HCT116 (cell line): Measurements from ENCODE around the gene SRPX. TPM values are rescaled to one million over a fixed set of nuclear protein-coding genes. Genes with fewer than 3 reads are reported as not detected.

Experiments used
- ATAC-seq: fragments of 200-7000 bp; cut with Tn5 transposase; 2 replicates; pipeline ENCODE4 v1.9.1; 2020; ENCODE audit warnings: mild to moderate bottlenecking, moderate library complexity
- BruUV-seq: library from RNA; stranded (reverse); fragments of 400-500 nt; replicated peaks from 2 replicates; lab custom pipeline; 2021; lab: Mats Ljungman, UMichigan
- CTCF ChIA-PET: fragments of 300-600 bp; sonication (Branson Sonifier 250); formaldehyde crosslinking; loops from one replicate; lab custom pipeline; 2021; ENCODE audit warnings: antibody characterized with exemption; lab: Charles Lee
- POLR2A ChIA-PET: fragments of 300-600, 350-600 bp; sonication (Branson Sonifier 250); formaldehyde crosslinking; loops from one replicate; lab custom pipeline; 2021; ENCODE audit warnings: antibody characterized with exemption; lab: Charles Lee
- RAD21 ChIA-PET, 2 experiments: fragments of 300-600 bp; sonication (Branson Sonifier 250); formaldehyde crosslinking; loops; one replicate each; lab custom pipeline; 2023; ENCODE audit warnings: low total read pairs in 2 of 2; ENCODE audit not compliant: uncharacterized antibody in 2 of 2, unreplicated experiment in 2 of 2, low non-redundant PET in 1 of 2; lab: Charles Lee
- DNase-seq: peaks from one replicate; pipeline ENCODE4 v3.0.0-alpha.2; 2010; ENCODE audit warnings: low read depth, low spot score
- H2AFZ ChIP-seq: fragments of 200-600 bp; shearing (Covaris generic), sonication (generic); 2 replicates; pipeline ENCODE4 v1.6.1; 2017; ENCODE audit warnings: low read depth, mixed run types, mixed read lengths, antibody characterized with exemption, low read length; ENCODE audit not compliant: poor library complexity, severe bottlenecking
- H3K27ac ChIP-seq: 2 replicates; pipeline ENCODE4 v1.5.1; 2012; ENCODE audit warnings: low read depth, low read length
- H3K27me3 ChIP-seq: fragments of 200-600 bp; sonication (generic); 2 replicates; pipeline ENCODE4 v1.6.1; 2016; ENCODE audit warnings: mixed run types, low read length, mixed read lengths; ENCODE audit not compliant: insufficient read depth
- H3K36me3 ChIP-seq, 2 experiments: fragments of 200-500 bp in 1 of 2; fragments of 200-600 bp in 1 of 2; sonication (Bioruptor generic) in 1 of 2; sonication (generic) in 1 of 2; 2 replicates each; pipeline versions ENCODE4 v1.5.1 to v1.6.1; 2014 to 2016; ENCODE audit warnings: low read length in 2 of 2, inconsistent platforms in 1 of 2, mixed read lengths in 1 of 2, mixed run types in 1 of 2; ENCODE audit not compliant: insufficient read depth in 2 of 2, control insufficient read depth in 1 of 2
- H3K4me1 ChIP-seq, 2 experiments: fragments of 200-600 bp in 1 of 2; sonication (generic) in 1 of 2; 2 replicates each; pipeline versions ENCODE4 v1.5.1 to v1.6.1; 2012 to 2017; ENCODE audit warnings: low read length in 2 of 2, inconsistent platforms in 1 of 2, mild to moderate bottlenecking in 1 of 2, mixed read lengths in 1 of 2, mixed run types in 1 of 2, moderate library complexity in 1 of 2; ENCODE audit not compliant: insufficient read depth in 2 of 2, control insufficient read depth in 1 of 2
- H3K4me2 ChIP-seq: fragments of 200-600 bp; sonication (generic); 2 replicates; pipeline ENCODE4 v1.6.1; 2017; ENCODE audit warnings: mixed run types, low read length, mixed read lengths
- H3K4me3 ChIP-seq, 2 experiments: fragments of 200-600 bp in 1 of 2; sonication (generic) in 1 of 2; replicated peaks in 1 of 2; 2 replicates each; pipeline ENCODE4 v1.5.1; 2011 to 2016; ENCODE audit warnings: low read length in 2 of 2, control low read depth in 1 of 2, low read depth in 1 of 2, mild to moderate bottlenecking in 1 of 2, mixed read lengths in 1 of 2, mixed run types in 1 of 2
- H3K79me2 ChIP-seq: fragments of 200-600 bp; sonication (generic); 2 replicates; pipeline ENCODE4 v1.6.1; 2017; ENCODE audit warnings: mild to moderate bottlenecking, mixed run types, low read length, moderate library complexity, mixed read lengths; ENCODE audit not compliant: insufficient read depth
- H3K9ac ChIP-seq: fragments of 200-600 bp; sonication (generic); 2 replicates; pipeline ENCODE4 v1.6.1; 2016; ENCODE audit warnings: low read length, mixed read lengths
- H3K9me2 ChIP-seq: fragments of 200-600 bp; sonication (generic), shearing (Covaris generic); 2 replicates; pipeline ENCODE4 v1.6.1; 2017; ENCODE audit warnings: mixed run types, mild to moderate bottlenecking, moderate library complexity; ENCODE audit not compliant: insufficient read depth
- H3K9me3 ChIP-seq, 2 experiments: fragments of 200-500 bp in 1 of 2; fragments of 200-600 bp in 1 of 2; sonication (Bioruptor generic) in 1 of 2; sonication (generic) in 1 of 2; 2 replicates each; pipeline ENCODE4 v1.6.1; 2014 to 2017; ENCODE audit warnings: low read length in 2 of 2, mixed read lengths in 2 of 2, inconsistent platforms in 1 of 2, low read depth in 1 of 2, mild to moderate bottlenecking in 1 of 2, mixed run types in 1 of 2, moderate library complexity in 1 of 2; ENCODE audit not compliant: control insufficient read depth in 1 of 2, insufficient read depth in 1 of 2
- H4K20me1 ChIP-seq: fragments of 200-600 bp; sonication (generic), shearing (Covaris generic); 2 replicates; pipeline ENCODE4 v1.6.1; 2017; ENCODE audit warnings: mixed run types, mild to moderate bottlenecking, moderate library complexity; ENCODE audit not compliant: insufficient read depth
- EZH2 ChIP-seq: fragments of 200-600 bp; sonication (generic); IDR thresholded peaks from 2 replicates; pipeline ENCODE4 v1.6.1; 2017; ENCODE audit warnings: antibody characterized with exemption, mixed run types
- YY1 ChIP-seq: IDR thresholded peaks from 2 replicates; pipeline ENCODE4 v1.6.1; 2011; ENCODE audit warnings: low read length, low read depth, moderate library complexity, mild to moderate bottlenecking; ENCODE audit not compliant: insufficient replicate concordance; ENCODE audit errors: extremely low read depth
- intact Hi-C: fragments of 100-400 bp; cut with micrococcal nuclease; formaldehyde crosslinking; loops from 2 replicates; pipeline ENCODE4 v1.10.0; 2022
- total RNA-seq: library from RNA; stranded (reverse); gene quantifications from one replicate; pipeline ENCODE4 v1.2.1, GENCODE V29; 2021; ENCODE audit not compliant: unreplicated experiment

Gene SRPX
- total RNA-seq, 1 experiment from 2014 or later: 18.2 TPM

DNA sequence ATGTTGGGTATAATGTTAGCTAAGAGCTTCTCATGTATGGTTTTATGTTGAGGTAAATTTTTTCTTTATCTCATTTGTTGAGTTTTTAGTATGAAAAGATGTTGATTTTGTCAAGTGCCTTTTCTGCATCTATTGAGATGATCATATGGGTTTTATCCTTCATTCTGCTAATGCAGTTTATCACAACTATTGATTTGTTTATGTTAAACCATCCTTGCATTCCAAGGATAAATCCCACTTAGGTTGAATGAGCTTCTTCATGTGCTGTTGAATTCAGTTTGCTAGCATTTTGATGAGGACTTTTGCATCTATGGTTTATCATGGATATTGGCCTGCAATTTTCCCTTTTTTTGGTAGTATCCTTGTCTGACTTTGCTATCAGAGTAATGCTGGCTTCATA lies 121.0 kb downstream of the SRPX start:
- Histone ChIP-seq H3K9ac (no peak overlapping the region), H3K79me2 (no peaks in the 10 kb centered on the region), H4K20me1 (no peaks in the 10 kb centered on the region), H2AFZ (no peak overlapping the region), H3K4me3 (no peak overlapping the region), H3K36me3 (no peaks in the 10 kb centered on the region), H3K27me3 (no peaks in the 10 kb centered on the region), H3K9me2 (no peaks in the 10 kb centered on the region), H3K27ac (no peak overlapping the region), H3K4me1 (no peaks in the 10 kb centered on the region; a peak in 1 of 4 replicates), H3K9me3 (no peaks in the 10 kb centered on the region), H3K4me2 (no peak overlapping the region)
- intact Hi-C loops: no loop called here
- CTCF ChIA-PET: no interaction called here
- TF ChIP-seq YY1: no peak
- no peak for TF ChIP-seq EZH2
- POLR2A ChIA-PET: no interaction called here
- no peak for DNase-seq
- RAD21 ChIA-PET: no interaction called here
- no peak for ATAC-seq
- no TSS peak for BruUV-seq

Other genes with a start within 250 kb of the SRPX start
- 0.20 TPM for gene SYTL5, start 214.3 kb downstream of the SRPX start, total RNA-seq
- gene RPGR, start 106.6 kb upstream of the SRPX start, total RNA-seq: 10.4 TPM
- gene OTC, start 131.7 kb upstream of the SRPX start, total RNA-seq: not detected